Lower leg skin (tissue), 3 donors: Measurements from ENCODE around the gene DENND2C.

Source experiments
- POLR2A ChIP-seq, 2 donors: fragments of 450-650 bp; IDR thresholded peaks; one replicate each; pipeline ENCODE4 v1.6.1; 2016 to 2017; ENCODE audit warnings: antibody characterized with exemption in 2 of 2, mild to moderate bottlenecking in 1 of 2, moderate library complexity in 1 of 2
- TF ChIP-seq, protein P1 (sequence below), 3 donors: fragments of 450-650 bp; IDR thresholded peaks; one replicate each; pipeline ENCODE4 v1.5.1; 2016; ENCODE audit warnings: antibody characterized with exemption in 3 of 3, mild to moderate bottlenecking in 3 of 3, moderate library complexity in 2 of 3

DNA sequence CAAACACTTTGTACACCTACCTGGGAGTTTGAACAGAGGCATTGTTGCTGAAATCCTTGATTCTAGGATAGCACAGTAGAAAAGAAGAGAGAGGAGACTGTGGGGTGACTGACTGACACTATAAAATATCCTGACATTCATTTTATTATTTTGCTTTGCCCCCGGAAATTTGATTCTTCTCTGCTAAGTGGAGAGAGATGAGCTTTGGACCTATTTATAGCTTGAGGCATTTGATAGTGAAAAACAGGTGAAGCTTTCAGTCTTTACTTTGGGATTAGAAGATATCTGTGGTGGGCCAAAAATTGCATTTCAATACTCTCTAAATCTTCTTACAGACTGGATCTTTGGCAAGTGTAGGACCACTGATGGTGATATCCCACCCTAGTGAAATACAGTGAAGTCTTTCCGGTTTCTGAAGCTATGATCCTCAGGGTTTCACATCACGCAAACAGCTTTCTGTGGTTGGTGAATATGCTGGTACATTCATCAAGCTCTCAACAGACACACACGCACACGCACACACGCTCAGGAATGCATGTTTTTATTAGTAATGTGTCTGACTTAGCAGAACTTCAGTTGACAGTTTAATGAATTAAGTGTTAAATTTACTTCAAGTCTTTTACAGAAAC is 25.7 kb upstream of the DENND2C start, which contains the start of gene AMPD1:
- TF ChIP-seq, protein P1, sequence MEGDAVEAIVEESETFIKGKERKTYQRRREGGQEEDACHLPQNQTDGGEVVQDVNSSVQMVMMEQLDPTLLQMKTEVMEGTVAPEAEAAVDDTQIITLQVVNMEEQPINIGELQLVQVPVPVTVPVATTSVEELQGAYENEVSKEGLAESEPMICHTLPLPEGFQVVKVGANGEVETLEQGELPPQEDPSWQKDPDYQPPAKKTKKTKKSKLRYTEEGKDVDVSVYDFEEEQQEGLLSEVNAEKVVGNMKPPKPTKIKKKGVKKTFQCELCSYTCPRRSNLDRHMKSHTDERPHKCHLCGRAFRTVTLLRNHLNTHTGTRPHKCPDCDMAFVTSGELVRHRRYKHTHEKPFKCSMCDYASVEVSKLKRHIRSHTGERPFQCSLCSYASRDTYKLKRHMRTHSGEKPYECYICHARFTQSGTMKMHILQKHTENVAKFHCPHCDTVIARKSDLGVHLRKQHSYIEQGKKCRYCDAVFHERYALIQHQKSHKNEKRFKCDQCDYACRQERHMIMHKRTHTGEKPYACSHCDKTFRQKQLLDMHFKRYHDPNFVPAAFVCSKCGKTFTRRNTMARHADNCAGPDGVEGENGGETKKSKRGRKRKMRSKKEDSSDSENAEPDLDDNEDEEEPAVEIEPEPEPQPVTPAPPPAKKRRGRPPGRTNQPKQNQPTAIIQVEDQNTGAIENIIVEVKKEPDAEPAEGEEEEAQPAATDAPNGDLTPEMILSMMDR (IDR thresholded peaks at IDR 0.05): no peak
- no peak for TF ChIP-seq POLR2A (IDR thresholded peaks at IDR 0.05)
